Measurements from ENCODE around the gene CUL4A. TPM values are rescaled to one million over a fixed set of nuclear protein-coding genes. Genes with fewer than 3 reads are reported as not detected.

The CUL4A gene
- total RNA-seq, 1 donor from 2014 or later = 60.1 TPM

DNA sequence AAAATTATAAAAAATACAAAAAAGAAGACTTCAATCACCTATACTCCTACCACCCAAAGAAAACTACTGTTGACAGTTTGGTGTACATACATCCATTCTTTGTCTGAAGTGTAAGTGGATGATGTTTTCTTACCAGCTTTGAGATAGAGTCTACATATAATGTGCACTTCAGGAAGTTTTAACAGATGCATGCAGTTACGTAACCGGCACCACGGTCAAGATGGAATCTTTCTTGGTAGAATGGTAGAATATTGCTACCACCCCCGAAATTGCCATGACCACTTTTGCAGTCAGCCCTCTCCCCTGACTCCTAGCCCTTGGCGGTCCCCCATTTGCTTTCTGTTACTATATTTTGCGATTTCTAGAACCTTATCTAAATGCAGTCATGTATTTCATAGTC, 1.4 kb downstream of the CUL4A start:
- Histone ChIP-seq H3K36me3 (peaks cover 25% of the 10 kb centered on the region), H3K4me3 (peak overlapping the region; percentile 86), H3K27ac (no peak overlapping the region), H3K9me3 (no peaks in the 10 kb centered on the region), H3K4me1 (peaks cover 68% of the 10 kb centered on the region), H3K27me3 (ENCODE audit: low read depth) (no peaks in the 10 kb centered on the region)
- no peak for DNase-seq
- intact Hi-C loops (cut with DNase I) = no loop called here
- TF ChIP-seq, protein P1, sequence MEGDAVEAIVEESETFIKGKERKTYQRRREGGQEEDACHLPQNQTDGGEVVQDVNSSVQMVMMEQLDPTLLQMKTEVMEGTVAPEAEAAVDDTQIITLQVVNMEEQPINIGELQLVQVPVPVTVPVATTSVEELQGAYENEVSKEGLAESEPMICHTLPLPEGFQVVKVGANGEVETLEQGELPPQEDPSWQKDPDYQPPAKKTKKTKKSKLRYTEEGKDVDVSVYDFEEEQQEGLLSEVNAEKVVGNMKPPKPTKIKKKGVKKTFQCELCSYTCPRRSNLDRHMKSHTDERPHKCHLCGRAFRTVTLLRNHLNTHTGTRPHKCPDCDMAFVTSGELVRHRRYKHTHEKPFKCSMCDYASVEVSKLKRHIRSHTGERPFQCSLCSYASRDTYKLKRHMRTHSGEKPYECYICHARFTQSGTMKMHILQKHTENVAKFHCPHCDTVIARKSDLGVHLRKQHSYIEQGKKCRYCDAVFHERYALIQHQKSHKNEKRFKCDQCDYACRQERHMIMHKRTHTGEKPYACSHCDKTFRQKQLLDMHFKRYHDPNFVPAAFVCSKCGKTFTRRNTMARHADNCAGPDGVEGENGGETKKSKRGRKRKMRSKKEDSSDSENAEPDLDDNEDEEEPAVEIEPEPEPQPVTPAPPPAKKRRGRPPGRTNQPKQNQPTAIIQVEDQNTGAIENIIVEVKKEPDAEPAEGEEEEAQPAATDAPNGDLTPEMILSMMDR (IDR thresholded peaks at IDR 0.05) = no peak
- ATAC-seq = no peak

DNA sequence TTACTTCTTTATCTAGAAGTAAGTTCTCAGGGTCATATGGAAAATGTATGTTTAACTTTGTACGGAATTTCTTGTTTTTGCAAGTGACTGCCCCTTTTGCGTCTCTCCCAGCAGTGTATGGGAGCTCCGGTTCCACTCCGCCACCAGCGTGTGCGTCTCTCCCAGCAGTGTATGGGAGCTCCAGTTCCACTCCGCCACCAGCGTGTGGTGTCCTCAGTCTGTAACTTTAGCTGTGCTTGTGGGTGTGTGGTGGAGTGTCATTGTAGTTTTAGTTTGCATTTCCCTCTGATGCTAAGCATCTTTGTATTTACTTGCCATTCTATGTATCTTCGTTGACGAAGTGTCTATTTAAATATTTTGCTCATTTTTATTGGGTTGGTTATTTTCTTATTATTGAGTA, 2.4 kb downstream of the CUL4A start:
- intact Hi-C loops (cut with DNase I) = no loop called here
- TF ChIP-seq, protein P1 (IDR thresholded peaks at IDR 0.05) = no peak
- Histone ChIP-seq H3K9me3 (no peaks in the 10 kb centered on the region), H3K27me3 (ENCODE audit: low read depth) (no peaks in the 10 kb centered on the region), H3K4me3 (no peak overlapping the region), H3K27ac (no peak overlapping the region), H3K4me1 (peaks cover 68% of the 10 kb centered on the region), H3K36me3 (peaks cover 15% of the 10 kb centered on the region)
- ATAC-seq (no peak), DNase-seq (no peak)

DNA sequence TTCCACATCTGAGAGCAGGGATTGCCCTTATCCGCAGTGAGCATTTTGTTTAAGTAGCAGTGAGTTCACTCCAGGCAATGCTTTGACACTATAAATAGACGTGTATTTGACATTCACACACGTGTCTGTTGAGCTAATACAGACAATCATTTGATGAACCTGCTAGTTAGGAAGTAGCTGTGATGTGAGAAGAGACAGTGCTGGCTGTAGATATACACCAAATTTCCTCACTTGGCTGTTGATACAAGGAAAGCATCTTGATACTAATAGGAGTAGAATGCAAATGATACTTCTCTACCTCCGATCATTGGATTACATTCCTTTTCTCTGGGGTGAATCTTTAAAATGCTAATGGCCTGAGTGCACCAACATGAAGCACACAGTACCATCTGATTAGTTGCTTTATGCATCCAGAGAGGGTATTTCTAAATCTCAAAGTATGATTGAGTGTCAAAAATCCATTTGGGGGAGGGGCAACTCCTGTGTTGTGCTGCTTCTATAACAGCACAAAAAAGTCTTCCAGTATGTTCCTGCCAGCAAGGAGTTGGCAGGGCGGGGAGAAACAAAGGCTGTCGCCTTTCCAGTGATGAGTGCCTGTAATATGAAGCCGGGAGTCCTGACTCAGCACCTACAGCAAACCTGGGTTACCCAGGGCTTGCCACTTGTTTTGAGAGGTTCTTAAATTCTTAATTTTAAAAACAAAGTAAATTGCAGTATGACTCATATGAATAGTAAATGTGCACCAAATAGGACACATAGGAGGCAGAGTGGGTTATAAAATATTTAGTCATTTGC, 7.0 kb downstream of the CUL4A start:
- Histone ChIP-seq H3K36me3 (peaks cover 38% of the 10 kb centered on the region), H3K27me3 (ENCODE audit: low read depth) (no peaks in the 10 kb centered on the region), H3K4me3 (no peak overlapping the region), H3K9me3 (no peaks in the 10 kb centered on the region), H3K4me1 (peaks cover 68% of the 10 kb centered on the region), H3K27ac (peak overlapping the region; percentile 31)
- TF ChIP-seq, protein P1 (IDR thresholded peaks at IDR 0.05) = no peak
- ATAC-seq (peak; percentile 88 to 92), DNase-seq (peak; percentile 71)
- intact Hi-C loops (cut with DNase I) = no loop called here

DNA sequence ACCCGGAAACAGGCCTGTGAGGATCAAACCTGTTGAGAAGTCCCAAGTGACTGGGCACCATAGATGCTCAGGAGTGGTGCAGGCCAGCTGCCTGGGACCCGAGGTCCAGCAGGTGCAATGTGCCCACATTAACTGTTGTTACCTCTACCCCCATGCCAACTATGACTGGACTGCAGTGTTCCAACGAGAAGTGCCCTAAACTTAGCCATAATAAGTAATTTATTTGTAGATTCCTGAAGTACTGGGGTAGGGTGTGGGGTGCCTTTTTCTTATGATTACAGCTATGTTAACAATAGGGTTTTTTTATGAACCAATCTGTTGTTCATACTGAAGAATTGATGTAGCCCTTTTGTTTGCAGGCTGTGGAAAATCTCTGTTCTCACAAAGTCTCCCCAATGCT, 9.2 kb downstream of the CUL4A start:
- H3K36me3 ChIP-seq = peaks cover 42% of the 10 kb centered on the region
- intact Hi-C loops (cut with DNase I) = no loop called here
- H3K4me3 ChIP-seq = no peak overlapping the region
- DNase-seq (no peak), ATAC-seq (no peak)
- no peaks in the 10 kb centered on the region for H3K27me3 ChIP-seq (ENCODE audit: low read depth)
- no peak overlapping the region for H3K27ac ChIP-seq
- TF ChIP-seq, protein P1 (IDR thresholded peaks at IDR 0.05) = no peak
- peaks cover 48% of the 10 kb centered on the region for H3K4me1 ChIP-seq
- H3K9me3 ChIP-seq = no peaks in the 10 kb centered on the region

DNA sequence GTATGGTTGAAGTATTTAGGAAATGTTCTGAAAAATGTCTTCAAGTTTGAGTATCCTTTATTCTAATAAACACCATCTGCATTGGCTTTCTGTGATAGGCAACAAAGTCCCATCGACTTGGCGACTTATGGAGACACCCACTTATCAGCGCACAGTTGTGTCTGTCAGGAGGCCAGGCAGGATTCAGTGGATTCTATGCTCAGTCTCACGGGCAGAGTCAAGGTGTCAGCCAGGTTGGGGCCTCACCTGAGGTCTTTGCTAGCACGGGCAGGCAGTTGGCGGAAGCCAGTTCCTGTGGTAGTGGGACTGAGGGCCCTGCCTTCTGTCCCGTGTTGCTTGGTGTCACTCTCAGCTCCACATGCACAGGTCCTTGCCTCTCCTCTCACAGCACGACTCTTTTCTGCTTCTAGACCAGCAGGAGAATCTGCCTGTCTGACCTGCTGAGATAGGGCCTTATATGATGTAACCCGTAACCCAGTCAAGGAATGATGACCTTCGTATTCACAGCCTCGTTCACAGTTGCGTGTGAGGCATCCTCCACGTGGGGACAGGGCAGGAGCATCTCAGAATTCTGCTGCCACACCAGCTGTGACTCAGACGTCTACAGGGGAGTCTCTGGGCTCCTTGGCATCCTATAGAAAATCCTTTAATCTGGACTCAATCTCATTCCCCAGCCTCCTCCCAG, 10.0 kb downstream of the CUL4A start:
- TF ChIP-seq, protein P1 (IDR thresholded peaks at IDR 0.05) = no peak
- Histone ChIP-seq H3K27me3 (ENCODE audit: low read depth) (no peaks in the 10 kb centered on the region), H3K36me3 (peaks cover 49% of the 10 kb centered on the region), H3K4me3 (no peak overlapping the region), H3K27ac (no peak overlapping the region), H3K4me1 (peaks cover 42% of the 10 kb centered on the region), H3K9me3 (no peaks in the 10 kb centered on the region)
- DNase-seq (no peak), ATAC-seq (no peak)
- intact Hi-C loops (cut with DNase I) = no loop called here
